Stimulated activated CD8-positive, alpha-beta memory T cell treated with anti-CD3 and anti-CD28 coated beads, Interleukin-12 subunit alpha, Interleukin-12 subunit beta, amount 100 ng/mL, for 4 hours (primary cell): Measurements from ENCODE around the gene ITPRID1.
"Not testable (repeated sequence)": the region's sequence is repeated elsewhere in the genome, so short reads cannot be mapped to it uniquely, and the experiment has no call there.

Source experiments
- DNase-seq: peaks from one replicate; pipeline ENCODE4 v3.0.0-alpha.2; 2020; ENCODE audit warnings: low read depth

ITPRID1 gene

DNA sequence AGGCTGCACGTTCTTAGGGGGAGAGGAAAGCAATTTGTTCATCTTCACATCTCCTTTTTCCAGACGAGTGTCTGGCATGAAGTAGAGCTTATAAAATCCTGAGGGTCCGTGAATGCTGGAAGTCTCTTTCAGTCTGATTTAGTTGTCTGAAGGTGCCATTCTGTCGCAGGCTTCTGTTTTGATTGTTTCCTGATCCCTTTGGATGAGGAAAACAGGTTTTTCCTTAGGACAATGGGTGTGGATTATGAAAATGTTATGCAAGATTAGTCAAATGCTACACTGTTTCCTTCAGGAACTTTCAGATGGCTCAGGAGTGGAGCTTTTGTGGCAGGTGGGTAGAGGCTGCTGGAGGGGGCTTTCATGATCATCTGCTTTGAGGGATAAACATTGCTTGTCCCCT is at the start of gene ITPRID1:
Gene ITPRID1, plus strand, starts transcription at position 301 of the 400 bp plus-strand sequence. CDS start 38,935 bp downstream, outside the sequence.
- DNase-seq: no peak

DNA sequence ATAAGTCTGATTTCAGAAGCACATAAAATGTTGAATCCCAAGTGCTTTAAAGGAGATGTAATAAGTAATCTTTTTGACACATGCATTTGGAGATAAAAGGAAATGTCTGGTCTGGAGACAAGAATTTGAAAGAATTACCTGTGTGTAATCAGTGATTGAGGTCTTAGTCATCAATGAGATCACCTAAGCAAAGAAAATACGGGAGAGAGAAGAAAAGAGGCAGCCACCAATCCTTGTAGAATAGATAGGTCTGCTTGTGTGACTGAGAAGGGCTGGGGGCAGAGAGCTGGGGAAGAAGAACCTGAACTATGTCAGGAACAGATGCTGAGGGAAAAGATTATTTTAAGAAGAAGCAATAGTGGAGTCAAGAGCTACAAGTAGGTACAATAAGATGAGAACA is 49.3 kb upstream of the ITPRID1 start:
- no peak for DNase-seq

DNA sequence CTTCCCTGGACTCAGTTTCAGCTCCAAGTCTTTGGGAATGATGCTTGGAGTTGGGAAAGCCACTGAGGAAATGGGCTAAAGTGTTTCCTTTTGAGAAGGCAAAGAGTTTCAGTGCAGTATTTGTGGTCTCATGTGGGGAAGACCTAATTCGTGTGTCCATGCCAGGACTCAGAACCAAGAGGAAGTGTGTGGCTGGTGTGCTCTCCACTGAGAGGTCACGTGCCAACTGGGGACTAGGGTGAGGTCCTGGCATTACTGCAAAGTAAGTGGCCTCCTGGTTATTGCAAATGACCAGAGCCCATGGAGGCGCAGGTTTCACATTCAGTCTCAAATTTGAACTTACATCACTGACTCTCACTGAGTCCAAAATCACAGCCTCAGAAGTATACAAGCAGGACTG is 48.6 kb upstream of the ITPRID1 start:
- DNase-seq: no peak

DNA sequence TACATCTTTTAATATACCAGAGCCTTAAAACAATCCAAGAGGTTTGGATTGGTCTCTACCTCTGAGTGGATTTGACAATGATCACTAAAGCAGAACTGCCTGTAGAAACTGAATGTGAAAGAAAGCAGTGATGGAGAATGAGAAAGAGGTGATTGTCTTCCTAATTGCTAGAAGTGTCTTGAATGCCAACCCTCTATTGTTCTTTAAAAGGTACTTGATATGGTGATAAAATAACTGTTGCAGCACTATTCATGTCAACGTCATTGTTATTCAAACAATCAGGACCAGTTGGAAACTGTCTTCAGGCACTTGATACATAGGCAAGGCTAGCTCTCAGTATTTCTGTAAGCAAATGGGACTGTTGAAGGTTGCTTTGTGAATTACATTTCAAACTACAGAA is 47.9 kb upstream of the ITPRID1 start:
- no peak for DNase-seq

DNA sequence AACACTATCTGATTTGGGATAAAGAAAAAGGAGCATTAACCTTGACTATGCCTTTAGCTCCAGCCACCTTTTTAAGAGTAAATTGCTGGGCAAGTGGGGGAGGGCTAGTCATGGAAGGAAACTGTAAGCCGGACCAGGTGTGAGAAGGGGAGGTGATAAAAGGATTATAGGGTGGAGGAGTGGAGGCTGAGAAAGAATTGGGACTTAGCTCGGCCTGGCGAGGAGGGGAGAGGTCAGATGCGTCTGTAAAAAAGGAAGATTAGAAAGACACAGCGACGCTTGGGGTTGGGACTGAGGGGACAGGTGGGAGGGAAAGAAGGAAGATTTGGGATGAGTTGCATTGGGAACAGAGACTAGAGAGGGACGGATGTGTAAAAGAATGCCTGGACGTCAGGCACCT is 43.0 kb upstream of the ITPRID1 start:
- not testable (repeated sequence) for DNase-seq

DNA sequence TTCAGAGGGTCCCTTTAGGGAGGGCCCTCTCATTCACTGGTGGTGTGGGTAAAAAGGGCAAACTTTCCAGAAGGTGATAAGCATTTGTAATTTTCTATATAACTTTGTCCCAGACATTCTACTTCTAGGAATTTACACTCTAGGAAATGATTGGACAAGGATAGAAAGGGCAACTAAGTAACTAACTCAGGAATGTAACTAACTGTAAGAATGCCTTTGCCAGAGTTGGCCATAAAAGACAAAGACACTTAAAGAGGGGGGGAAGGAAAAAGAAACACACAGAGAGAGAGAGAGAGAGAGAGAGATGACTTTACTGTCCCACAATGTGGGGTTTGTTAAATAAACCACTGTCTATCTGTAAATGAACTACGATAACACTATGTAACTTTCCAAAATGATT is 38.5 kb upstream of the ITPRID1 start:
- DNase-seq: no peak

DNA sequence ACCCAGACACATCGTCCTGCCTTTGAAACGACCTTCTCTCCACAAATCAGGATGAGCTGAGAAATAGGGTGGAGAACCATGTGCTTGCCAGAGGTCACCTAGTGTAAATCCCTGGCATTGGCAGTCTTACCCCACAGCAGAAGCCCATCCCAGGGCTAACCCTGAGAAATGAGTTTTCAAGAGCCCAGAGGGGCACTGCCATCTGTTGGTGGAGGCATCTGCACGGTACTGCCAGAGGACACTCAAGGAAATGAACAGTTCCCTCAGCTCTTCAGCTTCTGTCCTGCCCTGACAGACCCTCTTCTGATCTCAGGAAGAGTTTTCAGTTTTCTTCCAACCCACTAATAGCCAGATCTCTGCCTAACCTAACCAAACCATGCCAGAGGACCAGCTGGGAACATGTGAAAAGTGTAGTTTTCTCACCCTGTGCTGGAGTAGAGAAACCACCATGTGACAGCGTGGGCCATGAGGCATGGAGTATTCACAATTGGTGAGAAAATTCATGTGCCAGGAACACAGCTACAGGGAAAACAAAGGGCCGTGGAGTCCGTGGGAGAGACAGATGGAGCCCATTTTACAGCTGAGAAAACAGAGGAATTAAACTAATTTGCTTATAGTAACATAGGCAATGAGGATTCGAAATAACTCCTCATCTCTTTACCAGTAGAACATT is 37.7 kb upstream of the ITPRID1 start:
- DNase-seq: no peak

DNA sequence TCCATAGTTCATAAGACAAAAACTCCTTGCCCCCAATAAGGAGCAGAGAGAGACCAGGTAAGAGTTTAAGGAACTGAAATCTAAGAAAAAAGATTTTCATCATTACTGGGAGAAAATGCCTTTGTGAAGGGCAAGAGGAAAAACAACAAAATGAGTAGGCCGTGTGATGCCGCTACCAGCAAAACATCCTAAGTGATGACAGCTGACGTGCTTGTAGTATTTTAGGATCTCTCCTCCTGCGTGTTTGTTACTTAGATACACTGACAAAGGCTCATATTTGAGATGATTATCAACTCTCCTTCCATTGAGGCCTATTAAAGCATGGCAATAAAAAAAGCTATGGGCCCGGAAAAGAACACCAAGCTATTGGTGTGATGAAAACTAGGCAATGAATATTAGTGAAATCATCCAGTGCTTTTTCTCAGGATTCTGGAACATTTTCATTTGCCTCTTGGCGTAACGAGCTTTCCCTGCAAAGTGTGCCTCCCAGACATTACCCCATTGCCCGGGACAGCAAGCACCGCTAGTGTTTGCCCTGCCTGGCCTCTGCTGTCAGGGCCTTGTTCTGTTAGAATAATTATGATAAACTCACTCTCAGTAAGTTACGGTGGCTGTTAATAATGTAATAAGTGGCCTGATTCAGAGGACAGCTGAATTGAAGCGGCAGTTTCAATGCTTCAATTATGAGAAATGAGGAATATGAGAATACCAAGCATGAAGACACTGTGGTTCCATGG is 36.8 kb upstream of the ITPRID1 start:
- no peak for DNase-seq

DNA sequence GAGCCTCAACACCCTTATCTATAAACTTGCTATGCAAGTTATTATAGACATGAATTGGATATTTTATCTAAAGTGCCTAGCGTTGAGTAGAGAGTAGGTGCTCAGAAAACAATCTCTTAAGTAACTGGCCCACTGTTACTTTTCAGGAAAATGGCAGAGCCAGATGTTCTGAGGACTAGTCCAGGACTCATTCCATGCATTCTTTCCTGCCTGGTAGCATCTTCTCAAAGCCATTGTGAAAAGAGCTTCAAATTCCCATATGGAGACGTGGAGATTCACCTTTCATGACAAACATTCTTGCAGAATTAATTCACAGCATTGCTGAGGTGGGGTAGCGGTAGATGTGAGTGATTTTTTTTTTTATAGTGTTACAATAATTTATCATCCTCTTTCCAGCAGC is 35.9 kb upstream of the ITPRID1 start:
- DNase-seq: no peak

DNA sequence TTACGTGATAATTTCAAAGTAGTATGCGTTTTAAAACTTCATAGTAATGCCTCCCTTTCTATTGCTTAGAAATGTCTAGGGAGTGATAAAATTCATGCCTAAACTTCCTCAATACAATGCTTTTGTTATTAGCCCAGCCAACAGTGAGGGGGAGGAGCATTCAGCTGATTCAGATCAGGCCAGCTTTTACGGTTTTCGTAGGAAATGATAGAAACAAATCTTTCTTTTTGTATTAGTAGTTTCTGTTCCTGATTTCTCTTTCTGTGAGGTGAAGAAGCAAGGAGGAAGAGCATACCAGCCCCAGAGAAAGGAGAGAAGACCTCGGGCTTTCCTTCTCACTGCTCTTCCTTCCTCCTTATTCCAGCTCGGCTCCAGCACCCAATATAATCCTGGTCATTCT is 35.2 kb upstream of the ITPRID1 start:
- no peak for DNase-seq

DNA sequence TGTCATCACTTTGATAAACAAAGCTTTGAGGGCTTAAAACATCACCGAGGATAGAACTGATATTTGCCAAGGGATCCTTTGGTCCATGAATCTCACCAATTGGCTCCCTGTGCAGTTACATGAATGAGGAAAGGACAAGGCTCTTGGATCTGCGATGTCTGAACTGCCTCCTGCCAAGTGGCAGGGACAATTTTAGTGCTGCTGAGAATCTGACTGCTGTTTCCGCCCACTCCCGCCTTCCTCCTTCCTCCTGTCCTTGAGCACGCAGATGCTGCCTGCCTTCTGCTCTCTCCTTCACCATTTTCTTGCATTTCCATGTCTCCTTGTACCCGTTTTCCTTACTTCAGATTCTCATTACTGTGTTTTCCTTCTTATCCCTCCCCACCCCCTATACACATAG is 26.8 kb upstream of the ITPRID1 start:
- DNase-seq: no peak

DNA sequence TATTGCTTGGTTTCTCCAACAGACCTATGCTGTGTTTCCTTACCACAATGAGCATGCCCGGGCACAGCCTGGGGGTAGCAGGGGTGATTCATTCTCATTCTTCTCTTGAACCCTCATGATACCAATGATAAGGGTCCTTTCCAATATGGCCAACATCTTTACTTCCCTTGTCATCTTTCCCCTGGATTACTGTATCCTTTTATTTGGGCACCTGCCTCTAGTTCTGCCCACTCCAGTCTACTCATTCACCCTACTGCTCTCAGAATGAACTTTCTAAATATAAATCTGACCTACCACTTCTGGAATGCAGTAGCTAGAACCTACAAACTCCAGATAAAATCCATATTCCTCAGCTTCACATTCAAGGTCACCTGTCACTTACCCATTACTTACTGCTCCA is 26.4 kb upstream of the ITPRID1 start:
- no peak for DNase-seq

DNA sequence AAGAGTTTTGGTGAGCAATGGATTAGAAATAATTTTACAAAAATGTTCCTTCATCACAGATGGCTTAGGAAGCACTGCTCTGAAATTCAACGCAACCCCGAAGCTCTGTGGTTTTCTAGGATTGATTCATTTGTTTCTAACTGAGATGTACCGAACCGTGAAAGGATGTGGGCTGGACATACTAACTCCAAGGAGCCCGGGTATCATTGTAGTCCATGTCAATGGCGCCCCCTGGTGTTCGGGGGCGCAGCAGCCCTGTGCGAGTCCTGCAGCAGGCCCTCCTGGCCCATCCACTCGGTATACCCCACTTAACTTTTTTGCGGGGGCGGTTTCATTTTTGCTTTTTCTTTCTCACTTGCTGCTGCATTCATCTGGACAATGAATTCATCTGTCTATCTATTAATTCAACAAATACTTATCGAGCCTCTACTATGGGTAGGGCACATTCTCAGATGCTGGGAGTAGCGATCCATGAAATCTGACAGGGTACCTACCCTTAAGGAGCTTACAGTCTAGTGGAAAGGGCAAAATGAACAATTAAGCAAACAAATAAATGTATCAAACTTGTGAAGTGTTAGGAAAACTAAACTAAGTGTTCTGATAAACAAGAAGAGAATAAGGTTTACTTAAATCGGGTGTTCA is 25.2 kb upstream of the ITPRID1 start:
- DNase-seq: no peak

DNA sequence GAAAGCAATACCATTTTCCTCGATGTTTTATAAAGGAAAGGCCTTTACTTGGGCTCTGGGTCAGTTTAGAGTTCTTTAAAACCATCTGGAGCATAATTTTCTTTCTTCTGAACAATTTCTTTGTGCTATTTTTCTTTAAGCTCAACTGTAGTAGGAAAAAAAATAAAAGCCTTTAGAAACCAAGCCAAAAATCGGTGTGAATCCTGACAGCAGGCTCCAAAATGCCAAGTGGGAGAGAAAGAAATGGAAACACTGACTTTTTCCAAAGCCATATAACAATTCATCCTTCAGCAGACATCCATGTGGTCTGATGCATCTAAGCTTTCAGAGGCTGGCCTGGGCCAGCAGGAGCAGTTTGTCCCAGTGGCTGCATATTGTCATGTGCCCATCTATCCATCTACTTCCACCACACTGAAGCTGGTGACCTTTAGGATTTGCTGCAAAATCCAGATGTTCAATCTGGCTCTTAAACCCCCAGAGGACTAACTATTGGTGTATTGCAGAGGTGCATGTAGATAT is 23.0 kb upstream of the ITPRID1 start:
- DNase-seq: no peak

DNA sequence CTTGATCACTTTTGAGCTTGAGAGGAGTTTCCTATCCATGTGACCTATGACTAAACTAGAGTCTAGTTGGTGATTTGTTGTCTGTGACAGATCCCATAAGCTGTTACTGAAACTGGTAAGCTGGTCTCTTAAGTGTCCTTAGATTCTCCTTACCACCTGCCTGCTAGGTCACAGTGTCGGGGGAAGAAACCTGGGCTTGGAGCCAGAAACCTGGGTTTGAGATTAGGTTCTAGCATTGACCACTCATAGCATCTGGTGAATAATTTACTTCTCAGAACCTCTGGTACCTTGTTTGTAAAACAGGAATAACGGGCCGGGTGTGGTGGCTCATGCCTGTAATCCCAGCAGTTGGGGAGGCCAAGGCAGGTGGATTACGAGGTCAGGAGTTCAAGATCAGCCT is 21.8 kb upstream of the ITPRID1 start:
- DNase-seq: no peak

DNA sequence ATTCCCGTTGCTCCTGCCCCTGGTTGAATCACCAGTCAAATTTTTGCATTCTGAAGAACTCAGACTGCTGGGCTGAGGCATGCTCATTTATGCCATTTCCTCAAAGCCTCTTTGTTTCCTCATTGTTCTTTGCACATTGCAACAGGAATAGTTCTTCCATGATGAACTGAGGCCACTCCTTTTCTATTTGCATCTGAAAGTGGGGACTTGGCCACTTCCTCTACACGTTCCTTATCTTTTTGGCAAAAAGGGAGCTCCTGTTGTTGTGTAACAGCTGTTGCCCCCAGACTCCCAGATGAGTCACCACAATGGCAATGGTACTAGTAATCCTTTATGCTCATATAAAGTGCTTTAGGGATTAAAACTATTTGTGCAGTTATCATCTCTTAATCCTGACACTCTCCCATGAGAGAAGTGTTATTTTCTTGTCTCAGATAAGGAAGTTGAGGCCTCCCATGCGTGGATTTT is 20.1 kb upstream of the ITPRID1 start:
- DNase-seq: no peak

DNA sequence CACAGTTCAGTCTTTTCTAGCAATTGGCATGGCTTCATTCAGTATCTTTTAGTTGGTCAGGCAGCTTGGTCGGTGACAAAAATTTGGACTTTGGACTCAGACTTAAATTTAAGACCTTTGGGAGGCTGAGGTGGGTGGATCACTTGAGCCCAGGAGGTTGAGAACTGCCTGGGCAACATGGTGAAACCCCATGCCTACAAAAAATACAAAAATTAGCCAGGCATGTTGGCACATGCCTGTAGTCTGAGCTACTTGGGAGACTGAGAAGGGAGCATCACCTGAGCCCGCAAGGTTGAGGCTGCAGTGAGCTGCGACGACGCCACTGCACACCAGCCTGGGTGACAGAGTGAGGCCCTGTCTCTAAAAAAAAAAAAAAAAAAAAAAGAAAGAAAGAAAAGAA is 19.5 kb upstream of the ITPRID1 start:
- DNase-seq: no peak

DNA sequence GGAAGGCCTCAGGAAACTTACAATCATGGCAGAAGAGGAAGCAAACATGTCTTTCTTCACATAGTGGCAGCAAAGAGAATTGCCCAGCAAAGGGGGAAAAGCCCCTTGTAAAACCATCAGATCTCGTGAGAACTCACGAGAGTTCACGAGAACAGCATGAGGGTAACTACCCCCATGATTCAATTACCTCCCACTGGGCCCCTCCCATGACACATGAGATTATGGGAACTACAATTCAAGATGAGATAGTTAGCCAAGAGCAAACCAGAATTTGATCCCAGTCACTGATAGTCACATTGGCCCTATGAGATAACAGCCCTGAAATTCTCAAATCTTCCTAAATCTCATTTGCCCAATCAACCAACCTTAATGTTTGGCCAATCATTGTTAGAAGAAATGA is 18.2 kb upstream of the ITPRID1 start:
- no peak for DNase-seq

DNA sequence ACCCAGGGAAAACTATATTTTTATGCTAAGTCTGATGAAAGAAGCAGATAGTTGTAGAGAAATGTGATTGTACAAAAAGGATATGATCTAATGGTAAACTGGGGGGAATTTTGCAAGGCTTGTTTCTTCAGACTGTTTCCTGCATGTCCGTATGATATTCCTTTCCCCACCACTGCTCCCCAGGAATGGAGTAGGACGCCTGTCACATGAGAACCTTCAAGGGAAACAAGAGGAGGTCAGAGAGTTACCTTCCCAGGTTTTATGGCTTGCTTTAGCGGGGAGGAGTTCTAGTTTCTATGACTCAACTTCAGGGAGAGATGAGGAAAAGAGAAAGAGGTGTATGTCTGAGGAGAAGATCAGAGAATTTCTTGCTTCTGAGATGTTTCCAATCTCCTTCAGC is 16.4 kb upstream of the ITPRID1 start:
- DNase-seq: no peak

DNA sequence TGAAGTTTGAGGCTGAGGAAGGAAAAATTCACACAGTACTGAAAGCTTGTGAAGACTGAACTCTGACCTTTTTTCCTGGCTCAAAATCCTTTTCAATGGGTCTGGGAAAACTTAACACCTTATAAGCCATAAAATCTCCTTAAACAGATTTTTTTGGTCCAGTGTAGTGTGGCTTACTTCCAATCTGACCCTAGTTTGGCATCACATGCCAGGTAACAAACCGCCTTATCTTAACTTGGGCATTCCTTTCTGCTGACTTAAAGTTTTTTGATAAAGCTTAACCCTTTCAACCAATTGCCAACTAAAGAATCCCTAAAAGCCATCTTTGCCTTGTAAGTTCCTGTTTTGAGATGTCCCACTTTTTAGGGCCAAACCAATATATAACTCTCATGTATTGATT is 13.2 kb upstream of the ITPRID1 start:
- DNase-seq: no peak

DNA sequence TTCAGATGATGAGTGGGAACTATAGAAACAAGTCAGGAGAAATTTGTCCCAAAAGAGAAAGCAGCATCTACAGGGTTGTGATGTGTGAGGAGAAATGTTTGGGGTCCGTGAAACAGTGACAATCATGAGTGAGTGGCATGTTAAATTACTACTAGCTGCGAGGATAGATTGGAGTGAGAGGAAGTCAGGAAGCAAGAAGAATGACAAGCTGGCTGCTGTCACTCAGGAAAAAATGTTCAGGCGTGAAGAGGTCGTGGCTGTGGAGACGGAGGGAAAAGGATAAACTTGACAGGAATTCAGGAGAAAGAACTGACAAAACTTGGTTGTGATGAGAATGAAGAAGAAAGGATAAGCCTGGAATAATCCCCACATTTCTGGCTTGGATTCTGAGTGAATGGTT is 5.1 kb upstream of the ITPRID1 start:
- DNase-seq: no peak

DNA sequence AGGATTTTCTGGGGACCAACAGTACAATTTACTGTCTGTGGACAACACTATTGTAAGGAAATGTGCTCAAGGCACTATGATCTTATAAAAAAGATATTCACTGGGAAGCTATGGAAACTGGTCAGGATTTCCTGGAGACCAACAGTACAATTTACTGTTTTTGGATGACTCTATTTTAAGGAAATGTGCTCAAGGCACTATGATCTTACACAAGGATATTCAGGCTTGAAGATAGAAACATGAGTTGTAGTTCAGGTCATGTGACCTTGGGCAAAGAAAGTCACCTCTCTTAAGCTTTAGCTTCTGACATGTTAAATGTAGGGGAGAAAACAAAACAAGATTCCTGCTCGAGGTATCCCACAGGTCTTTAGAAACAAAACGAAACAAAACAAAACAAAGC is 1.7 kb upstream of the ITPRID1 start:
- no peak for DNase-seq
